Measurements from ENCODE around the gene LRIT3.

DNA sequence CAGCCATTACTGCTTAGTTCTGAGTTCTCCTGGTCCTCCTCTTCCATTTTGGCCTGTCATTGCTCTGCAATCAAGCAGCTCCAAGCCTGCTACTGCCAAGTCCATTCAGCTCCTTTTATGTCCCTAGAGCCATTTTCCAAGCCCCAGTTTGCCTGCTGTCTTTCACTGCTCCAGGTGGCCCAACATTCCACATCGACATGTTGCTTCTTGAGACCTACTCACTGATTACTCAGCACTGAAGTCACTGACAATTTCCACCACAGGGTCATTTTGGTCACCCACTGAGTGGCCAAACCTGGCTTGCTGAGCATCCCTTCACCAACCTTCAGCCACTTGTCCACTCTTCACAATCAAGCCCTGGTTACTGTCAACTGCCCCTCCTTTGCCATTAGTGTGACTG lies 27.2 kb downstream of the LRIT3 start:
- TF ChIP-seq CTCF (conservative IDR thresholded peaks at IDR 0.05): no peak
- TF ChIP-seq ZFX (IDR thresholded peaks at IDR 0.05): no peak
